IPS-18c (cell line): ENCODE data around the gene ACOX3.
"Not testable (repeated sequence)": the region's sequence is repeated elsewhere in the genome, so short reads cannot be mapped to it uniquely, and the experiment has no call there.

Experiments
- H3K4me3 ChIP-seq: 2 replicates; pipeline ENCODE4 v1.7.0; 2013; ENCODE audit warnings: low read depth, mild to moderate bottlenecking, low read length, moderate library complexity; ENCODE audit not compliant: insufficient read depth
- H3K9me3 ChIP-seq: one replicate; pipeline ENCODE4 v1.6.1; 2013; ENCODE audit warnings: mild to moderate bottlenecking, low read length, moderate library complexity; ENCODE audit not compliant: control insufficient read depth, insufficient read depth

ACOX3 gene

DNA sequence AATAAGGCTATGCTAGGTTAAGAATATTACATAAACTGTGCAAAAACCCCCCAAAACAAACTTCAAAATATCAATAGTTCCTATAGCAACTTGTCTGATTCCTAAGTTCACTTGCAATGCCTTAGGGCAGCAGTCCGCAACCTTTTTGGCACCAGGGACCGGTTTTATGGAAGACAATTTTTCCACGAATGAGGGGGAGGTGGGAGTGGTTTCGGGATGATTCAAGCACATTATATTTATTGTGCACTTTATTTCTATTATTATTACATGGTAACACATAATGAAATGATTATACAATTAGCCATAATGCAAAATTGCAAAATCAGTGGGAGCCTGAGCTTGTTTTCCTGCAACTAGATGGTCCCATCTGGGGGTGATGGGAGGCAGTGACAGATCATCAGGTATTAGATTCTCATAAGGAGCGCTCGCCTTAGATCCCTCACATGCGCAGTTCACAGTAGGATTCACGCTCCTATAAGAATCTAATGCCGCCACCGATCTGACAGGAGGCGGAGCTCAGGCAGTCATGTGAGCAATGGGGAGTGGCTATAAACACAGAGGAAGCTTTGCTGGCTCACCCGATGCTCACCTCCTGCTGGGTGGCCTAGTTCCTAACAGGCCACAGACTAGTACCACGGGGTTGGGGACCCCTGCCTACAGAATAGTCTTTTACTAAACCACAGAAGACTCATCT lies 39.7 kb downstream of the ACOX3 start:
- no peak overlapping the region for H3K4me3 ChIP-seq
- no peaks in the 10 kb centered on the region for H3K9me3 ChIP-seq

DNA sequence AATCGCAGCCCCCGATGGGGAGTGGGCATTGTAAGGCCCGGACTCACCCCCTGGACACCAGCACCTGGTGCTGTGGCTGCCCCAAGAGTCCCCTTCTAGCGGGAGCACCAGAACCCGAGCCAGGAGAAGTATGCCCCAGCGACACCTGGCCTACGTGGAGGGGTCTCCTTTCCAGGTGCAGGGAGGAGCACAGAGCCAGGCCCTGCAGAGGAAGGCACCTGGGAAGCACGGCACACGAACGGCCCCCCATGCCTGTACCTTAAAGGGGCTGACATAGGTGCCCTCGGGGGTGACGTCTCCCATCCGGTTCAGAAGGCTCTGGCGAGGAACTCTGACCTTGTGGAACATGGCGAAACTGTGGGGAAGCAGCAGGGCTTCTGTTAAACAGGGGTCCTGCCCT lies 41.2 kb downstream of the ACOX3 start:
- H3K4me3 ChIP-seq, result no peak overlapping the region
- no peaks in the 10 kb centered on the region for H3K9me3 ChIP-seq

DNA sequence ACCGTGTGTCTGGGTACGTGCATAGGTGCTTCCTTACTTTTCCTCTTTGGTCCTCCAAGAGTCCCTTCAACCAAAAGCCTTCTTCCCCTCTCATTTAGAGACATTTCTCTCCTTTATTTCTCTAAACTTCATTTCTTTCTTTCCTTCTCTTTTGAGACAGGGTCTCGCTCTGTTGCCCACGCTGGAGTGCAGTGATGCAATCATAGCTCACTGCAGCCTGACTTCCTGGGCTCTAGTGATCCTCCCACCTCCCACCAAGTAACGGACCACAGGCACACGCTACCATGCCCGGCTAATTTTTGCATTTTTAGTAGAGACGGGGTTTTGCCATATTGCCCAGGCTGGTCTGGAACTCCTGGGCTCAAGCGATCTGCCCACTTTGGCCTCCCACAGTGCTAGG lies 42.2 kb downstream of the ACOX3 start:
- Histone ChIP-seq H3K9me3 (no peaks in the 10 kb centered on the region), H3K4me3 (no peak overlapping the region)

DNA sequence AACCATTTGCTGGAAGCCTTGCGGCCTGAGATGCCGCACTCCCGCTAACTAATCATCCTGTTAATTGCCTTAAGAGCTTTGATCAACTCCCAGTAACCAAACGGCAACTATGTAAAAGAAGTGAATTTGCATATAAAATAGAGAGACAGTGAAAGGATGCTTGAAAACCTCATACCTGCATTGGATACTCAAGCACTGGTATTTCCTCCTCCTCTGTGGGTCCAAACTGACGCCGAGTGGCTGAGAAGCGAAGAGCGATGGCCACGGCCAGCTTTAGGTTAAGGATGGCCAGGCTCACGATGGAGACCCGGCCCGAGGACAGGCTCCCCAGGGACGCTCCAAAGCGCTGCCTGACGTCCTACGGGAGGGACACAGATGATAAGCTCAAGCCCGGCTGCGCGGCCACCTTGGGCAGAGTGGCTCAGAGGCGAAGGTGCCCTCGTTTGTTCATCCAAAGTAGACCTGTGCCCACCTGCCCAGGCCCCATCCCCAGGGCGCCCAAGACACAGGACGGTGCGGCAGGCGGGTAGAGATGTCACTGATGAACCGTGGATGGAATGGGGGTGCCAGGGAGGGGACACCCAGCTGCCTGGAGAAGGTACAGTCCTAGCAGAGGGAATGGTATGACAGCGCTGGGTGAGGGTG lies 43.6 kb downstream of the ACOX3 start:
- no peaks in the 10 kb centered on the region for H3K9me3 ChIP-seq
- H3K4me3 ChIP-seq, result no peak overlapping the region

DNA sequence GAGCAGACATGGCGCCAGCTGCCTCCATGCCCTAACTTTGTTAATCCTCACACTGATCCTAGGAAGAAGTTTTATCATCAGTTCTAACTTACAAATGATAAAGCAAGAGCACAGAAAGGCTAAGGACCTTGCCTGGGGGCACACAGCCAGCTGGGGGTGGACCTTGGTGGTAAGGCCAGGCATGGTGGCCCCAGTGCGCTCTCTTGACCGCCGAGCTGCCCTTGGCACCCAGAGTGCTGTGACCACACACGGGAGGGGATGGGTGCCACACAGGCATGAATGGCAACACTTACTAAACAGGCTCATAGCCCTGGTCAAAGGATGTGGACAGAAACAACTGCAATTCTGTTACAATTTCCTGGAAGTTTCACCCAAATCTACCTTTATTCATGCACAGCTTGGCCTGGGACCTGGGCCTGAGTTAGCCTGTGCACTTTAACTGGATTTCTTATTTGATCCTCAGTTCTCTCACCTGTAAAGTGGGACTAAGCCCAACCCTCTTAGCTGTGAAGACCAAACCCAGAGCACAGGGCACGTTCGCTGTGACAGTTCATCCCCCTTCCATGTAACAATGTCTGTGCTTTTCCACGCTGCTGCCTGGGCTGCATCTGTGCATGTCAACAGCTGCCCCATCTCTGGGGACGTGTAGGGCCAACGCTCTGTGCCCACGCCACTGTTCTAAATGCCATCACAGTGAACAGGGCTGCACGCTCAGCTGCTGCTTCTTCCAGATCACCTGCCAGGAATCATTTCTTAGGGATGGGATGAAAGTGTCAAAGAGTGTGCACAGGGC lies 44.8 kb downstream of the ACOX3 start:
- Histone ChIP-seq H3K9me3 (no peaks in the 10 kb centered on the region), H3K4me3 (no peak overlapping the region)

DNA sequence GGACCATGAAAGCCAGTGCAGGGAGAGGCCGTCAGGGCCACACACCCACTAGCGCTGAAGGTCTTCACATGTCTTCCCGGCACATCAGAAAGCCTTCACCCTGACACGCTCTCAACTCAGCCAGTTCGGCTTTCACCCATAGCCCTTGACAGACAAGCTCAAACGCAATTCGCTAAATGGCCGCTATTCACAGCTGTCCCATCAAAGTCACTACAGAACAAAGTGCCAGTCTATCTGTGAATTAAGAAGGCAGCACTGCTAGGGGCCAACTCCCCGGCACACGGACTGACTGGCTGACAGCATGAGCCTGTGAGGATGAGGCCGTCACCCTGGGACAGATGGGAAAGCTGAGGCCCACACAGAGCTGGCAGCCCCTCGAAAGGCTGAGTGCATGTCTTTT lies 45.7 kb downstream of the ACOX3 start:
- Histone ChIP-seq H3K4me3 (no peak overlapping the region), H3K9me3 (no peaks in the 10 kb centered on the region)

DNA sequence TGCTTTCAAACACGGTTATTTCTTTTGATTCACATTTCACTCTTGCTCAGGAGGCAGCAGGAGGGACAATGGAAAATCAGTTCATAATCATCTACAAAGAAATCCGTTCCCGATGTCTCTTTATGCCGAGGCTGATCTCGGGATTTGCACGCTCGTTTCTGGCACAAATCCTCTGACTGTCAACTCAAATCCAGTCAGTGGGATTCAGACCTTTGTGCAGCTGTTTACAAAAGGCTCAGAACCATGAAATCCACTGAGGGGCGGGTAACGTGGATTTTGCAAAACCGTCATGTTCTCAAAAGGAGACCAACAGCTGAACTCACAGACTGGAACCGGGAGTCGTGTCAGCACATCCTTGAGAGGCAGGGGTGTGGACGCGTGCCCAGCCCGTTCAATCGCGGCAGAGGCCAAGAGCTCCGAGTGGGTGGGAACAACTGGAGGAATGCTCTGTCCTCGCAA lies 46.4 kb downstream of the ACOX3 start:
- H3K4me3 ChIP-seq, result no peak overlapping the region
- H3K9me3 ChIP-seq, result no peaks in the 10 kb centered on the region

DNA sequence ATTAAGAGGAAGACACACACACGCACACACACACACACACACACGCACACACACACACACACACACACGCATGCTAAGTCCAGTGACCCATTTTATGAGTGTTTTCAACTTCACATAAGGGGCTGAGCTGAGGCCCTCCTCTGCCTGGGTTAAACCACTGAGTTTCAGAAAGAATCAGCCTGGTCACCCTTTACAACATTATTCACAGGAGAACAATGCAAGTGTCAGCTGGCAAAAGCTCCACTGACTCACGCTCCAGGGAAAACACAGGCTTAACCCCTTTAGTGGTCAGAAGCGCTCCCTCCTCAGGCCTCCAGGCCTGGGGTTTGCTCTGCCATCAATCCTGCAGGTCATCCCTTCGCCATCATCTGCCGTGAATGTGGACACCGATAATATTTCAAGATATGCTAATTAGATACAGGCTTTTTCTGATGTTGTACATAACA lies 46.9 kb downstream of the ACOX3 start:
- no peak overlapping the region for H3K4me3 ChIP-seq
- H3K9me3 ChIP-seq, result no peaks in the 10 kb centered on the region

DNA sequence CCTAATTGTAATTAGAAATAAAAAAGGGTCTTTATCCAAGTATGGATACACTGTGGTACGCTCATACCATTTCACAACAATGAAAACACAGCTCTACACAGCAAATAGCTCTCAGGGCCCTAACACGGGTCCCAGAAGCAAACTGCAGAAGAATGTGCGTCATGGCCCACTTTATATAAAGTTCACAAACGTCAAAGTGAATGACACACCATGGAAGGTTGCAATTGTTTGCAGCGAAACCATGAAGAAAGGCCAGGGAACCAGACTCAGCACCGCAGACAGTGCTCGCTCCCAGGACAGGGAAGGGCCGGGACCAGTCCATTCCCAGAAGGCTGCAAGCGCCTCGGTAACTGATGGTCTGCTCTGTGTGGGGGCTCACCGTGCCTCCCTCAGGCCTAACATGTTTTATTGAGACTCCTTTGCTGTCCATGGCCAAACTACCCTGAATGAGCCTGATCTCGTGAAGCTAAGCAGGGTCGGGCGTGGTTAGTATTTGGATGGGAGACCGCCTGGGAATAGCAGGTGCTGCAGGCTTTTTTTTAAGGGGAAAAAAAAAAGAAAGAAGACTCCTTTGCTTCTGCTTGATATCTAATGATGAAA lies 47.8 kb downstream of the ACOX3 start:
- Histone ChIP-seq H3K9me3 (peaks cover 2% of the 10 kb centered on the region), H3K4me3 (no peak overlapping the region)

DNA sequence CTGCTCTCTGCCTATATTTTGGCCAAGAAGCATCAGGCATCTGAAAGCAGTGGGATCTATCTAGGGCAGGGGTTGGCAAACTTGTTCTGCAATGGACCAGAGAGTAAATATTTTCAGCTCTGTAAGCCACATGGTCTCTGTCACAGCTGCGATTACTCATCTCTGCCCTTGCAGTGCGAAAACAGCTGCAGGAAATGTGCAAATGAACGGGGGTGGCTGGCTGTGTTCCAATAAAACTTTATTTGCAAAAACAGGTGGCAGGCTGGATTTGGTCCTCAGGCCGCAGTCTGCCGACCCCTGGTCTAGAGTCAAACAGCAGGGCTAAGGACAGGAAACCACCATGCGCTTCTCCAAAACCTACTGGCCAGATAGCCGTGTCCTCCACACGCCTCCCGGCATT lies 48.6 kb downstream of the ACOX3 start:
- Histone ChIP-seq H3K4me3 (no peak overlapping the region), H3K9me3 (peaks cover 2% of the 10 kb centered on the region)

DNA sequence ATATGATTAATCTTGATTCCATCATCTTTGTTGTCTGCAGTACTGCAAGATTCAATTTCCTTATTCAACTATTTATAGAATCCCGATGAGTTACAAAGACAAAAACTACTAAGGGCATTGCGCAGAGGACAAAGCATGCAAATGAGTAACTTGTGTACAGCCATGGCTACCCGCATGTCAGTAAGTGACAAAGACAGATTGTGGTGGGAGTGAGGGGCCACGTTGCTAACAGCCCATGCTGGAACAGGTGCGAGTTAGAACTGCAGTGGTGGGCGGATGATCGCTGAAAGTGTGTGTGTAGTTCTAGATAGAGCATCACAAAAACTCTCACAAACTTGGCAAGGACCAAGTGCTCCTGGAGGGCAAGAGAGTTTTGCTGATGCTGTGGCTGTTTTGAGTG lies 49.5 kb downstream of the ACOX3 start:
- H3K4me3 ChIP-seq, result no peak overlapping the region
- H3K9me3 ChIP-seq, result peaks cover 2% of the 10 kb centered on the region

DNA sequence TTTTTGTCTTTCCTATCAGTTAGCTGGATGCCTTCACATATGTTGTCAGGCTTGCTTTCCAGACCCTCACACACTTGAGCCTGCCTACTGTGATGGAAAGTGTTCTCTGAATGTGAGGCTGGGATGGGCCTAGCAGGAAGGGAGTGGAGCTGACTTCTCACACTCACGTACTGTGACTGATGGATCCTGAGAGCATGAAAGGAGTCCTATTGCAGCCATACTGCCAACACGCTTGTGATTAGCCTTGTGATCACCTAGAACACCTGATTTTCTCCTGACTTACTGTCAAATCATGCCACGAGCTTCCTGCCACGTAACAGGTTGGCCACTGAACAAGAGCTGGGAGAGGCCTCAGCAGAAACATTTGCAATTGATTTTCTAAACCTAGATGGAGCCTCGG lies 49.9 kb downstream of the ACOX3 start:
- Histone ChIP-seq H3K4me3 (no peak overlapping the region), H3K9me3 (peaks cover 2% of the 10 kb centered on the region)

DNA sequence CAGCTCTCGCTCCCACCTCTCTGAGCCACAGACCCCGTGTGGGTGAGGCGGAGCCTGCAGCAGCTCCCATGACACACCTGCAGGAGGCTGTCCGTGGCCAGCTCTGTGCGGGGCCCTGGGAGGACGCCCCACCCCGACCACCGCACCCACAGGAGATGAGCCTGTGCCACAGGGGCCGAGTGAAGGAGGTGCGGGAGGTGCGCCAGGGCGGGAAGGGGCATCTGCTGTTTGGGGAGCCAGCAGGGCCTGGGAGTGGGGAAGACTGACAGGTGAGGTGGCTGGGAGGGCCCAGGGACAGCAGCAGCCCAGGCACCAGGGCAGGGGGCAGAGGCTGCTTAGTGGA lies 52.0 kb downstream of the ACOX3 start:
- Histone ChIP-seq H3K9me3 (peaks cover 2% of the 10 kb centered on the region), H3K4me3 (no peak overlapping the region)

DNA sequence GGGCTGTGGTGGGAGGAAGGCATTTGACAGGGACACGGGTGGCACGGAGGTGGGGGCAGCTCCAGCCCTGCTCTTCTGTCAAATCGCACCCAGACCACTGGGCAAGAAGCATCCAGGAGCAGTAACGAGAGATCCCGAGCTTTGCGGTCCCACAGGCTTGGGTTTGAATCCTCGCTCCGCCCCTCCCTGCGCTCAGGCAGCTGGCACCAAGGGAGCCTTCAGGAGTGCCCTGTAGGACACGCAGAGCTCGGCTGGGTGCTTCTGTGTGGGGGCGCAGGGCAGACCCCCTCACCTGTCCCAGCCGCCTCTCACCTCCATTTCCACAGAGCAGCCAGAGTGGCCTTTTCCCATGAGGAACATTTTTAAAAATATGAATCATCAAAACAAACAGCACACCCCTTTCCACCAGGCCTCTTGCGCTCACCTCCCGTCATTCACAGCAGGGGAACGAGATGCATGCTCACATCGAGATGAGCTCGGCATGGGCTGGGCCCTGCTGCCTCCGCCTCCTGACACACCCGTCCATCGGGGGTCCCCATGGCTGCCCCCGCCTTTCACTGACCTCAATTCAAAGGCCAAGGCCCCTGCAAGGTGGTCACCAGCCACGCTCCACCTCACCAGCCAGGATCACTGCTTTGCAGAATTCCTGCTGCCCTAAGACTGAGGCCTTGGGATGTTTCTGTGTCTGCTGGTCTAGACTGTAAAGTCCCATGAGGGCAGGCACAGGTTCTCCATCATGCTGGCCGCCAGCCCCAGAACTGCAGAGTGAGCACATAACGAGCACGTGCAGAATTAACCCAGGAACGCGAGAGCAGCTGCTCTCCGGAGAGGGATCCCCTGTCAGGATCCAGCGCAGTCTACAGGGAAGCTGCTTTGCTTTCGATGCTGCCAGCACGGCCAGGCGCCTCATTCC lies 52.7 kb downstream of the ACOX3 start:
- H3K4me3 ChIP-seq, result no peak overlapping the region; the same call in 1 of the 2 replicates
- H3K9me3 ChIP-seq, result peaks cover 2% of the 10 kb centered on the region

DNA sequence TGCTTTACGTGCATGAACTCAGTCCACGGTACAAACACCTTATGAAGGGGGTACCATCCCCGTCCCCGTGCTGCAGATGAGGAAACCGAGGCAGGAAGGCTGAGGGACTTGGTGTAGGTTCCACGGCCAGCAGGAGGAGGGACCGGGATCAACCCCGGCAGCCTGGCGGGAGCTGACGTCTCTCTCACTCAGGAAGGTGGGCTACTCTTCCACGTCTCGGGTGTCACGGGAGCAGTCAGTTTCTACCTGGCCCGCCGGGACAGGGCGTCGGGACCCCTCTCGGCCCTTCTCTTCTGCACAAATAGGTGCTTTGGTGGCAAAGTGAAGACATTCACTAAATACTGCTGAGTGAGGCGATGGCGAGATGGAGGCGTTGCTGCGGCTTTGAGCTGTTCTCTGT lies 53.3 kb downstream of the ACOX3 start:
- H3K9me3 ChIP-seq, result peaks cover 2% of the 10 kb centered on the region
- H3K4me3 ChIP-seq, result no peak overlapping the region; the same call in 1 of the 2 replicates

DNA sequence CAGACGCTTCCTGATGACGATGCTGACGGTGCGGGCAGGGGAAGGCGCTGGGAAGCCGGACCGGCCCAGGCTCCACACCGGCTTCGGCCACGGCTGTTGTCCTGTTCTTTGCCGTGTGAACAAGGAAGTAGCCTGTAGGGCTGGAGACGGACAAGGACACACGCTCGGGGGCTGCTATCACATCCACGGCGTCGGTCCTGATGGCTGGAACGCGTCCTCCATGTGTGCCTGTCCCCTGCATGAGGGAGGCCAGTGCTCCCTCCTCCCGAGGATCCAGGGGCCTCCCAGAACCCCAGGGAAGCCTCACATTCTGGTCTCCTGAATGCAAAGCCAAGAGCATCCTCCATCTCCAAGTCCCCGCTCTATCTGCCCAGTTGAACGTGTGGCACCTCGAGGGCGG lies 53.8 kb downstream of the ACOX3 start:
- no peak overlapping the region for H3K4me3 ChIP-seq
- H3K9me3 ChIP-seq, result peaks cover 2% of the 10 kb centered on the region

DNA sequence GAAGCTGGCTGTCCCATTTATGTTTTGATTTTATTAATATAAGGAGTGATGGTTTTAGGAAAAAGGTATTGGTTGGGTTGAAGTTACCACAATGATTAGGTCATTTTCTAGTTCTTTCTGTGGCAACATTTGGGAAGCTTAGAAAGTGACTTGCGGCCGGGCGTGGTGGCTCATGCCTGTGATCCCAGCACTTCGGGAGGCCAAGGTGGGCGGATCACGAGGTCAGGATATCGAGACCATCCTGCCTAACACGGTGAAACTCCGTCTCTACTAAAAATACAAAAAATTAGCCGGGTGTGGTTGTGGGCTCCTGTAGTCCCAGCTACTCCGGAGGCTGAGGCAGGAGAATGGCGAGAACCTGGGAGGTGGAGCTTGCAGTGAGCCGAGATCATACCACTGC lies 54.4 kb downstream of the ACOX3 start:
- H3K9me3 ChIP-seq, H3K4me3 ChIP-seq: not testable (repeated sequence)
